ENCODE data around the gene DDX39A.

DNA sequence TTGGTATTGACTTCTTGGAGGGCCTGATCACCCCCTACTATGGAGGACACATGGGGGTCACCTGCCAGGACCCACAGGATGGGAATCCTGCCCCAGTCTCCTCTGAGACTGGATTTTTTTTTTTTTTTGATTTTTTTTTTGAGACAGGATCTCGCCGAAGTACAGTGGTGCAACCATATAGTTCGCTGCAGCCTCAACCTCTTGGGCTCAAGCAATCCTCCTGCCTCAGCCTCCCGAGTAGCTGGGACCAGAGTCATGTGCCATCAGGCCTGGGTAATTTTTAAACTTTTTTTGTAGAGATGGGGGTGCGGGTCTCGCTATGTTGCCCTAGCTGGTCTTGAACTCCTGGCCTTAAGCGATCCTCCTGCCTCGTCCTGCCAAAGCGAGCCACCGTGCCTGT lies 52.1 kb downstream of the DDX39A start:
- TF ChIP-seq, protein P1, sequence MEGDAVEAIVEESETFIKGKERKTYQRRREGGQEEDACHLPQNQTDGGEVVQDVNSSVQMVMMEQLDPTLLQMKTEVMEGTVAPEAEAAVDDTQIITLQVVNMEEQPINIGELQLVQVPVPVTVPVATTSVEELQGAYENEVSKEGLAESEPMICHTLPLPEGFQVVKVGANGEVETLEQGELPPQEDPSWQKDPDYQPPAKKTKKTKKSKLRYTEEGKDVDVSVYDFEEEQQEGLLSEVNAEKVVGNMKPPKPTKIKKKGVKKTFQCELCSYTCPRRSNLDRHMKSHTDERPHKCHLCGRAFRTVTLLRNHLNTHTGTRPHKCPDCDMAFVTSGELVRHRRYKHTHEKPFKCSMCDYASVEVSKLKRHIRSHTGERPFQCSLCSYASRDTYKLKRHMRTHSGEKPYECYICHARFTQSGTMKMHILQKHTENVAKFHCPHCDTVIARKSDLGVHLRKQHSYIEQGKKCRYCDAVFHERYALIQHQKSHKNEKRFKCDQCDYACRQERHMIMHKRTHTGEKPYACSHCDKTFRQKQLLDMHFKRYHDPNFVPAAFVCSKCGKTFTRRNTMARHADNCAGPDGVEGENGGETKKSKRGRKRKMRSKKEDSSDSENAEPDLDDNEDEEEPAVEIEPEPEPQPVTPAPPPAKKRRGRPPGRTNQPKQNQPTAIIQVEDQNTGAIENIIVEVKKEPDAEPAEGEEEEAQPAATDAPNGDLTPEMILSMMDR (IDR thresholded peaks at IDR 0.05), result no peak
- no peak for TF ChIP-seq POLR2A (IDR thresholded peaks at IDR 0.05)
